Erythroblast (primary cell): ENCODE results near the gene ALDH3A1.
A peak's percentile ranks its signal among the peaks of the same experiment; 100 is the strongest.

Experiments
- DNase-seq, 2 experiments: peaks; one replicate each; lab custom pipeline; 2025; lab: John Stamatoyannopoulos, UW
- GATA1 ChIP-seq: IDR thresholded peaks from 2 replicates; pipeline ENCODE4 v1.6.1; 2011; ENCODE audit warnings: low read depth, mild to moderate bottlenecking, control low read depth, low read length, moderate library complexity
- POLR2A ChIP-seq: IDR thresholded peaks from 2 replicates; pipeline ENCODE4 v1.6.1; 2011; ENCODE audit warnings: mild to moderate bottlenecking, low read length

The ALDH3A1 gene

GRCh38 chr17:19753661-19754463 lies 5.8 kb upstream of the ALDH3A1 start:
- DNase-seq = no peak

GRCh38 chr17:19753051-19753509 lies 5.0 kb upstream of the ALDH3A1 start:
- TF ChIP-seq POLR2A (no peak), GATA1 (no peak)

More at GRCh38 chr17:19753661-19754463, 5.8 kb upstream of the ALDH3A1 start:
- TF ChIP-seq POLR2A (no peak), GATA1 (no peak)

GRCh38 chr17:19752216-19753050 lies 4.3 kb upstream of the ALDH3A1 start:
- DNase-seq = no peak
- TF ChIP-seq POLR2A (no peak), GATA1 (no peak)

More at GRCh38 chr17:19753051-19753509, 5.0 kb upstream of the ALDH3A1 start:
- DNase-seq = peak in 1 of 2 experiments; percentile 7

- TF ChIP-seq POLR2A = no peak
- TF ChIP-seq GATA1 = no peak
- no peak for DNase-seq
Measured at GRCh38 chr17:19750835-19751234, 2.7 kb upstream of the ALDH3A1 start.

- TF ChIP-seq POLR2A (no peak), GATA1 (no peak)
- no peak for DNase-seq
Measured at GRCh38 chr17:19750020-19750572, 2.0 kb upstream of the ALDH3A1 start.

- TF ChIP-seq GATA1 = no peak
- no peak for TF ChIP-seq POLR2A
- DNase-seq = no peak
Measured at GRCh38 chr17:19748807-19749193, 702 bp upstream of the ALDH3A1 start.

- TF ChIP-seq POLR2A (no peak), GATA1 (no peak)
- no peak for DNase-seq
Measured at GRCh38 chr17:19747159-19747719, 859 bp downstream of the ALDH3A1 start.

GRCh38 chr17:19746517-19746916 lies 1.6 kb downstream of the ALDH3A1 start:
- TF ChIP-seq GATA1 (no peak), POLR2A (no peak)
- no peak for DNase-seq

GRCh38 chr17:19744922-19745757 lies 3.0 kb downstream of the ALDH3A1 start:
- peak; percentile 70 to 78 for DNase-seq
- TF ChIP-seq POLR2A = no peak

GRCh38 chr17:19744492-19744891 lies 3.6 kb downstream of the ALDH3A1 start:
- no peak for DNase-seq
- TF ChIP-seq POLR2A (no peak), GATA1 (no peak)

GRCh38 chr17:19743101-19744100 lies 4.7 kb downstream of the ALDH3A1 start:
- DNase-seq = no peak
- TF ChIP-seq POLR2A = no peak
- no peak for TF ChIP-seq GATA1

- TF ChIP-seq POLR2A (no peak), GATA1 (no peak)
- no peak for DNase-seq
Measured at GRCh38 chr17:19742495-19742894, 5.6 kb downstream of the ALDH3A1 start.
